OCI-LY3 (cell line): ENCODE data around the gene LRRC63.
"Not testable (repeated sequence)": the region's sequence is repeated elsewhere in the genome, so short reads cannot be mapped to it uniquely, and the experiment has no call there.

Experiments
- H2AFZ ChIP-seq: fragments of 200-600, 300-600 bp; shearing (Covaris generic); 2 replicates; pipeline ENCODE4 v1.6.0; 2014; ENCODE audit warnings: antibody characterized with exemption, low read depth, low read length
- H3K27ac ChIP-seq: fragments of 200-600, 300-600 bp; sonication (generic); 2 replicates; pipeline ENCODE4 v1.5.1; 2014; ENCODE audit warnings: mild to moderate bottlenecking, low read length, moderate library complexity, mixed read lengths
- H3K27me3 ChIP-seq: fragments of 200-600, 300-600 bp; sonication (generic); 2 replicates; pipeline ENCODE4 v1.6.1; 2014; ENCODE audit warnings: low read depth, low read length, mixed read lengths
- H3K36me3 ChIP-seq: fragments of 200-600, 300-600 bp; sonication (generic); replicated peaks from 2 replicates; pipeline ENCODE3; 2014; ENCODE audit warnings: low read depth, low read length, mixed read lengths
- H3K4me1 ChIP-seq: fragments of 300-600, 200-600 bp; sonication (generic); 2 replicates; pipeline ENCODE4 v1.6.1; 2014; ENCODE audit warnings: low read length, mixed read lengths
- H3K4me2 ChIP-seq: fragments of 200-600, 300-600 bp; sonication (generic); 2 replicates; pipeline ENCODE4 v1.6.1; 2014; ENCODE audit warnings: low read length, mixed read lengths
- H3K4me3 ChIP-seq: fragments of 300-600, 200-600 bp; sonication (generic); 2 replicates; pipeline ENCODE4 v1.5.1; 2014; ENCODE audit warnings: antibody characterized with exemption, mild to moderate bottlenecking, low read length, moderate library complexity
- H3K79me2 ChIP-seq: fragments of 300-600, 200-600 bp; shearing (Covaris generic); 2 replicates; pipeline ENCODE4 v1.6.1; 2014; ENCODE audit warnings: mild to moderate bottlenecking, low read length, mixed read lengths
- H3K9ac ChIP-seq: fragments of 300-600, 200-600 bp; shearing (Covaris generic); 2 replicates; pipeline ENCODE4 v1.6.0; 2014; ENCODE audit warnings: mild to moderate bottlenecking, low read length, moderate library complexity
- H3K9me3 ChIP-seq: fragments of 200-600, 300-600 bp; shearing (Covaris generic); 2 replicates; pipeline ENCODE4 v1.6.1; 2014; ENCODE audit warnings: low read length, mixed read lengths; ENCODE audit not compliant: insufficient read depth
- H4K20me1 ChIP-seq: fragments of 200-600, 300-600 bp; sonication (generic); 2 replicates; pipeline ENCODE4 v1.6.1; 2016; ENCODE audit warnings: low read length, mixed read lengths; ENCODE audit not compliant: insufficient read depth
- EZH2phosphoT487 ChIP-seq: fragments of 200-600 bp; shearing (Covaris generic); IDR thresholded peaks from 2 replicates; pipeline ENCODE4 v1.6.1; 2018; ENCODE audit warnings: antibody characterized with exemption, mixed run types, low read depth
- TF ChIP-seq, protein P1 (sequence below): fragments of 200-600, 300-600 bp; sonication (generic); IDR thresholded peaks from 2 replicates; pipeline ENCODE4 v1.5.1; 2014; ENCODE audit warnings: antibody characterized with exemption, low read length, low read depth

LRRC63 gene

GRCh38 chr13:46281779-46282178 is 70.1 kb downstream of the LRRC63 start:
- Histone ChIP-seq H3K4me3 (no peak overlapping the region), H3K36me3 (no peaks in the 10 kb centered on the region), H3K4me2 (no peak overlapping the region), H2AFZ (no peak overlapping the region; the same call in 1 of the 2 replicates), H3K9me3 (no peaks in the 10 kb centered on the region), H3K27me3 (no peaks in the 10 kb centered on the region), H4K20me1 (no peaks in the 10 kb centered on the region), H3K27ac (no peak overlapping the region), H3K9ac (no peak overlapping the region), H3K4me1 (peaks cover 23% of the 10 kb centered on the region), H3K79me2 (no peaks in the 10 kb centered on the region)
- TF ChIP-seq, protein P1, sequence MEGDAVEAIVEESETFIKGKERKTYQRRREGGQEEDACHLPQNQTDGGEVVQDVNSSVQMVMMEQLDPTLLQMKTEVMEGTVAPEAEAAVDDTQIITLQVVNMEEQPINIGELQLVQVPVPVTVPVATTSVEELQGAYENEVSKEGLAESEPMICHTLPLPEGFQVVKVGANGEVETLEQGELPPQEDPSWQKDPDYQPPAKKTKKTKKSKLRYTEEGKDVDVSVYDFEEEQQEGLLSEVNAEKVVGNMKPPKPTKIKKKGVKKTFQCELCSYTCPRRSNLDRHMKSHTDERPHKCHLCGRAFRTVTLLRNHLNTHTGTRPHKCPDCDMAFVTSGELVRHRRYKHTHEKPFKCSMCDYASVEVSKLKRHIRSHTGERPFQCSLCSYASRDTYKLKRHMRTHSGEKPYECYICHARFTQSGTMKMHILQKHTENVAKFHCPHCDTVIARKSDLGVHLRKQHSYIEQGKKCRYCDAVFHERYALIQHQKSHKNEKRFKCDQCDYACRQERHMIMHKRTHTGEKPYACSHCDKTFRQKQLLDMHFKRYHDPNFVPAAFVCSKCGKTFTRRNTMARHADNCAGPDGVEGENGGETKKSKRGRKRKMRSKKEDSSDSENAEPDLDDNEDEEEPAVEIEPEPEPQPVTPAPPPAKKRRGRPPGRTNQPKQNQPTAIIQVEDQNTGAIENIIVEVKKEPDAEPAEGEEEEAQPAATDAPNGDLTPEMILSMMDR, result no peak
- no peak for TF ChIP-seq EZH2phosphoT487

DNA sequence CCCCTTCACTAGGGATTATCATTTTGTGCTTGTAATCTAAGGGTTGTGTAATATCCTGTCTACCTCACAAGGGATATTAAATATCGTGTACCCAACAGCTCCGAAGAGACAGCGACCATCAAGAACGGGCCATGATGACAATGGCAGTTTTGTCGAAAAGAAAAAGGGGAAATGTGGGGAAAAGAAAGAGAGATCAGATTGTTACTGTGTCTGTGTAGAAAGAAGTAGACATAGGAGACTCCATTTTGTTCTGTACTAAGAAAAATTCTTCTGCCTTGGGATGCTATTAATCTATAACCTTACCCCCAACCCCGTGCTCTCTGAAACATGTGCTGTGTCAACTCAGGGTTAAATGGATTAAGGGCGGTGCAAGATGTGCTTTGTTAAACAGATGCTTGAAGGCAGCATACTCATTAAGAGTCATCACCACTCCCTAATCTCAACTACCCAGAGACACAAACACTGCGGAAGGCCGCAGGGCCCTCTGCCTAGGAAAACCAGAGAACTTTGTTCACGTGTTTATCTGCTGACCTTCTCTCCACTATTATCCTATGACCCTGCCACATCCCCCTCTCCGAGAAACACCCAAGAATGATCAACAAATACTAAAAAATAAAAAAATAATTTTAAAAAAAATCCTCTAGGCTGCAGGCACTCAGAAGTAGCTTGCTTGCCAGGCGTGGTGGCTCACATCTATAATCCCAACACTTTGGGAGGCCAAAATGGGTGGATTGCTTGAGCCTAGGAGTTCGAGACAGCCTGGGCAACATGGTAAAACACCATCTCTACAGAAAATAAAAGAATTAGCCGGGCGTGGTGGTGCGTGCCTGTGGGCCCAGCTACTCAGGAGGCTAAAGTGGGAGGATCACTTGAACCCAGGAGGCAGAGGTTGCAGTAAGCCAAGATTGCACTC is 72.4 kb downstream of the LRRC63 start:
- H3K4me1 ChIP-seq, result peaks cover 19% of the 10 kb centered on the region
- H3K9ac ChIP-seq, H2AFZ ChIP-seq, H3K9me3 ChIP-seq, H3K36me3 ChIP-seq, H3K4me2 ChIP-seq, H3K79me2 ChIP-seq, H3K27ac ChIP-seq, H3K4me3 ChIP-seq, H3K27me3 ChIP-seq, H4K20me1 ChIP-seq: not testable (repeated sequence)

- H3K27me3 ChIP-seq, result no peaks in the 10 kb centered on the region
- H3K4me3 ChIP-seq, result no peak overlapping the region
- H2AFZ ChIP-seq, result no peak overlapping the region
- peaks cover 13% of the 10 kb centered on the region for H3K79me2 ChIP-seq
- no peaks in the 10 kb centered on the region for H3K36me3 ChIP-seq
- peaks cover 15% of the 10 kb centered on the region for H3K4me1 ChIP-seq
- H4K20me1 ChIP-seq, result no peaks in the 10 kb centered on the region
- no peak overlapping the region for H3K27ac ChIP-seq
- no peak for TF ChIP-seq EZH2phosphoT487
- TF ChIP-seq, protein P1, result no peak
- H3K9me3 ChIP-seq, result no peaks in the 10 kb centered on the region
- no peak overlapping the region for H3K4me2 ChIP-seq
- H3K9ac ChIP-seq, result no peak overlapping the region
Observed at GRCh38 chr13:46286972-46287371, 75.2 kb downstream of the LRRC63 start.

- Histone ChIP-seq H3K4me2 (peak overlapping the region; percentile 53), H3K4me3 (peak overlapping the region; percentile 32), H3K9me3 (no peaks in the 10 kb centered on the region), H3K27me3 (no peaks in the 10 kb centered on the region), H3K9ac (peak overlapping the region; percentile 41; the same call in 1 of the 2 replicates), H3K36me3 (no peaks in the 10 kb centered on the region), H2AFZ (peak overlapping the region; percentile 70), H3K4me1 (peaks cover 15% of the 10 kb centered on the region), H4K20me1 (no peaks in the 10 kb centered on the region), H3K27ac (0 out of 2 replicates have a peak overlapping the region, but pooled peaks have one; percentile 1), H3K79me2 (peaks cover 13% of the 10 kb centered on the region)
- no peak for TF ChIP-seq EZH2phosphoT487
- TF ChIP-seq, protein P1, result peak; percentile 96
Observed at GRCh38 chr13:46288570-46289259, 77.0 kb downstream of the LRRC63 start.
